HepG2 (cell line): Measurements from ENCODE around the gene ZBTB14. TPM values are rescaled to one million over a fixed set of nuclear protein-coding genes. Genes with fewer than 3 reads are reported as not detected.

Experiments used
- CREB1 ChIP-seq, 2 experiments: fragments of 450-650 bp in 1 of 2; IDR thresholded peaks; 2 replicates each; pipeline ENCODE4 v1.6.1; 2016 to 2017; ENCODE audit warnings: control low read depth in 1 of 2, mild to moderate bottlenecking in 1 of 2, missing compliant biosample characterization in 1 of 2, missing genetic modification characterization in 1 of 2
- GPN1 ChIP-seq: sonication (generic); formaldehyde crosslinking; IDR thresholded peaks from 2 replicates; pipeline ENCODE4 v1.5.1; 2020; ENCODE audit warnings: missing genetic modification reagents, borderline replicate concordance
- IRX3 ChIP-seq: sonication (generic); formaldehyde crosslinking; IDR thresholded peaks from 2 replicates; pipeline ENCODE4 v1.8.1; 2023; ENCODE audit warnings: mild to moderate bottlenecking, low read depth, missing genetic modification reagents, borderline replicate concordance
- JUN ChIP-seq: sonication (generic); formaldehyde crosslinking; IDR thresholded peaks from 2 replicates; pipeline ENCODE4 v1.4.0; 2020; ENCODE audit warnings: mild to moderate bottlenecking, missing genetic modification reagents
- NFKBIZ ChIP-seq: IDR thresholded peaks from 2 replicates; pipeline ENCODE4 v1.6.1; 2018; ENCODE audit warnings: missing genetic modification reagents, missing compliant biosample characterization
- NR1H2 ChIP-seq: sonication (generic); formaldehyde crosslinking; IDR thresholded peaks from 2 replicates; pipeline ENCODE4 v1.8.1; 2022; ENCODE audit warnings: low read depth, missing genetic modification reagents, borderline replicate concordance
- RELA ChIP-seq: sonication (generic); formaldehyde crosslinking; IDR thresholded peaks from 2 replicates; pipeline ENCODE4 v1.4.0; 2020; ENCODE audit warnings: missing genetic modification reagents
- RFXANK ChIP-seq: IDR thresholded peaks from 2 replicates; pipeline ENCODE4 v1.6.1; 2016
- SIX4 ChIP-seq: sonication (generic); formaldehyde crosslinking; IDR thresholded peaks from 2 replicates; pipeline ENCODE4 v1.4.0; 2020; ENCODE audit warnings: missing genetic modification reagents
- SKI ChIP-seq: fragments of 450-650 bp; IDR thresholded peaks from one replicate; pipeline ENCODE4 v1.6.1; 2018; ENCODE audit warnings: mild to moderate bottlenecking; ENCODE audit not compliant: partially characterized antibody
- SMARCE1 ChIP-seq: fragments of 450-650 bp; IDR thresholded peaks from 2 replicates; pipeline ENCODE4 v1.6.1; 2017; ENCODE audit warnings: borderline replicate concordance
- ZBTB1 ChIP-seq: sonication (generic); formaldehyde crosslinking; IDR thresholded peaks from 2 replicates; pipeline ENCODE4 v1.4.0; 2020; ENCODE audit warnings: missing genetic modification reagents, borderline replicate concordance
- ZNF180 ChIP-seq: sonication (generic); formaldehyde crosslinking; IDR thresholded peaks from 2 replicates; pipeline ENCODE4 v1.4.0; 2020; ENCODE audit warnings: low read depth, missing genetic modification reagents, borderline replicate concordance
- ZNF20 ChIP-seq: sonication (generic); formaldehyde crosslinking; IDR thresholded peaks from 2 replicates; pipeline ENCODE4 v1.4.0; 2020; ENCODE audit warnings: mild to moderate bottlenecking, moderate library complexity, missing genetic modification reagents
- ZNF501 ChIP-seq: sonication (generic); formaldehyde crosslinking; IDR thresholded peaks from 2 replicates; pipeline ENCODE4 v1.5.1; 2020; ENCODE audit warnings: mild to moderate bottlenecking, moderate library complexity, missing genetic modification reagents
- ZNF660 ChIP-seq: sonication (generic); formaldehyde crosslinking; IDR thresholded peaks from 2 replicates; pipeline ENCODE4 v1.5.1; 2020; ENCODE audit warnings: mild to moderate bottlenecking, low read depth, missing genetic modification reagents, borderline replicate concordance
- ZNF776 ChIP-seq: sonication (generic); formaldehyde crosslinking; IDR thresholded peaks from 2 replicates; pipeline ENCODE4 v1.4.0; 2020; ENCODE audit warnings: mild to moderate bottlenecking, missing genetic modification reagents
- polyA plus RNA-seq, 8 experiments: library from polyadenylated mRNA; depleted of rRNA in 3 of 8; stranded (reverse) in 7 of 8; unstranded in 1 of 8; fragments of >200 nt; fragmentation: Illumina TruSeq in 4 of 8; extraction: Trizol in 4 of 8; gene quantifications; 2 replicates each; pipeline versions ENCODE4 v1.2.1 to v1.2.3, GENCODE V29; 2011 to 2016; ENCODE audit warnings: low read depth in 4 of 8, missing spikeins in 1 of 8, mixed read lengths in 1 of 8; ENCODE audit not compliant: insufficient read depth in 1 of 8
- total RNA-seq, 5 experiments: library from RNA; depleted of rRNA; stranded (reverse); fragments of >200 nt; fragmentation: Illumina TruSeq; extraction: Trizol; gene quantifications; 2 replicates each; pipeline ENCODE4 v1.2.3, GENCODE V29; 2016; ENCODE audit warnings: low read depth in 1 of 5
- TF ChIP-seq, protein P1 (sequence below): sonication (generic); formaldehyde crosslinking; IDR thresholded peaks from 2 replicates; pipeline ENCODE4 v1.8.1; 2023; ENCODE audit warnings: mild to moderate bottlenecking, missing genetic modification reagents, borderline replicate concordance
- TF ChIP-seq, protein P2 (sequence below): sonication (generic); formaldehyde crosslinking; IDR thresholded peaks from 2 replicates; pipeline ENCODE4 v1.8.1; 2023; ENCODE audit warnings: mild to moderate bottlenecking, moderate library complexity, missing genetic modification reagents
- TF ChIP-seq, protein P3 (sequence below): IDR thresholded peaks from 2 replicates; pipeline ENCODE4 v1.6.1; 2016
- TF ChIP-seq, protein P4 (sequence below): sonication (generic); formaldehyde crosslinking; IDR thresholded peaks from 2 replicates; pipeline ENCODE4 v1.5.0; 2020; ENCODE audit warnings: mild to moderate bottlenecking, missing genetic modification reagents, moderate library complexity
- TF ChIP-seq, protein P5 (sequence below), 2 experiments: IDR thresholded peaks; 2 replicates each; pipeline ENCODE4 v1.6.1; 2011 to 2012; ENCODE audit warnings: low read length in 2 of 2, borderline replicate concordance in 1 of 2, low read depth in 1 of 2, mild to moderate bottlenecking in 1 of 2, moderate library complexity in 1 of 2

Gene ZBTB14
- total and polyA plus RNA-seq, 2 of the 13 experiments (the other 11 are each of a cell fraction or from before 2014, with no cell fraction given) = 8.0 to 14.4 TPM

DNA sequence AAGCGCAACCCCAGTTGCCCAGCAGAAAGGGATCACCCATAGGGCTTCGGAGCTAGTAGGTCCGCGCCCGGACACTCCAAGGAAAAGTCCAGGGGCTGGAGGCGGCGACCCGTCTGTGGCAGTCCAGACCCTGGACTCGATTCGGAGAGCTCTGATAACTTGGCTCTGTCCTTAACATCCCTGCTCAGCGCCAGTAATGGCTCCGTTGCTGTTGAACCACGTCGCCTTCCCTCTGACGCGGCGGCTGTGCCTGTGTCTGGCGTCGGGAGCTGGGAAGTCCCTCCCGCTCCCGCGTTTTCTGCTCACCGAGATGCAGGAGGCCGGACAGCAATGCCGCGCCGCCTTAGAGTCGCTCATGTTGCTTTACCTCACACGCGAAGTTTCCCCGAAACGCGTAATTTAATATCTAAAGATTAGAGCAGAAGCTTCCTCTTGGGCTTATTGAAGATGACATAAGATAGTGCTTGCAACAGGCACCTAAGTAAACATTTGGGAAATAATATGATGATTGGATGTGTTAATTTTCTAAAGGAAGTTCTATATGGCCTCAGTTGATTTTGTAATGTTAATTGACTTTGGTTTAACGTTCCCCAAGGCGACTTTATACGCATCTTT is 1.3 kb upstream of the ZBTB14 start (continued):
- TF ChIP-seq SMARCE1 (no peak), ZNF776 (CRISPR knock-in tag) (no peak), ZNF180 (CRISPR knock-in tag) (no peak), SKI (no peak), ZNF20 (CRISPR knock-in tag) (no peak), GPN1 (CRISPR knock-in tag) (no peak), CREB1 (IDR thresholded peaks at IDR 0.05) (peak; percentile 64), CREB1 (CRISPR knock-in tag; IDR thresholded peaks at IDR 0.05) (peak; percentile 58; the same call in 1 of the 2 replicates), SIX4 (no peak), ZNF660 (CRISPR knock-in tag) (no peak), IRX3 (CRISPR knock-in tag) (no peak), JUN (no peak), NFKBIZ (no peak), ZNF501 (CRISPR knock-in tag) (no peak), NR1H2 (CRISPR knock-in tag) (no peak), ZBTB1 (CRISPR knock-in tag) (no peak), RELA (CRISPR knock-in tag) (no peak), RFXANK (CRISPR knock-in tag) (no peak)
- TF ChIP-seq, protein P1, sequence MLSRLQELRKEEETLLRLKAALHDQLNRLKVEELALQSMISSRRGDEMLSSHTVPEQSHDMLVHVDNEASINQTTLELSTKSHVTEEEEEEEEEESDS (CRISPR knock-in tag) = no peak
- TF ChIP-seq, protein P2, sequence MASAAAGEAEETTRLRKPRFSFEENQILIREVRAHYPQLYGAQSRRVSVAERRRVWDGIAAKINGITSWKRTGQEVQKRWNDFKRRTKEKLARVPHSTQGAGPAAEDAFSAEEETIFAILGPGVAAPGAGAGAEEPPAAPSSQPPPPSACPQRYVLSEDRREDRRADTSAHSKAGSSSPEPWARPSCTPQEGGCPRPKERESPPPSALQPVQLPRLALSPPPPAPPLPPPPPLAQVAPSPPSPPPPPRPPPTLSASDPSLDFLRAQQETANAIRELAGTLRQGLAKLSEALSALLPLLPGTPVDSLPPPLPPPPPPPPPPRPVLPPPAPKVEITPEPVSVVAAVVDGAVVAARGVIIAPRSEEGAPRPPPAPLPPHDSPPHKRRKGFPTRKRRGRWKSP (CRISPR knock-in tag) = no peak
- TF ChIP-seq, protein P3, sequence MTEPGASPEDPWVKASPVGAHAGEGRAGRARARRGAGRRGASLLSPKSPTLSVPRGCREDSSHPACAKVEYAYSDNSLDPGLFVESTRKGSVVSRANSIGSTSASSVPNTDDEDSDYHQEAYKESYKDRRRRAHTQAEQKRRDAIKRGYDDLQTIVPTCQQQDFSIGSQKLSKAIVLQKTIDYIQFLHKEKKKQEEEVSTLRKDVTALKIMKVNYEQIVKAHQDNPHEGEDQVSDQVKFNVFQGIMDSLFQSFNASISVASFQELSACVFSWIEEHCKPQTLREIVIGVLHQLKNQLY (CRISPR knock-in tag) = no peak
- TF ChIP-seq, protein P4, sequence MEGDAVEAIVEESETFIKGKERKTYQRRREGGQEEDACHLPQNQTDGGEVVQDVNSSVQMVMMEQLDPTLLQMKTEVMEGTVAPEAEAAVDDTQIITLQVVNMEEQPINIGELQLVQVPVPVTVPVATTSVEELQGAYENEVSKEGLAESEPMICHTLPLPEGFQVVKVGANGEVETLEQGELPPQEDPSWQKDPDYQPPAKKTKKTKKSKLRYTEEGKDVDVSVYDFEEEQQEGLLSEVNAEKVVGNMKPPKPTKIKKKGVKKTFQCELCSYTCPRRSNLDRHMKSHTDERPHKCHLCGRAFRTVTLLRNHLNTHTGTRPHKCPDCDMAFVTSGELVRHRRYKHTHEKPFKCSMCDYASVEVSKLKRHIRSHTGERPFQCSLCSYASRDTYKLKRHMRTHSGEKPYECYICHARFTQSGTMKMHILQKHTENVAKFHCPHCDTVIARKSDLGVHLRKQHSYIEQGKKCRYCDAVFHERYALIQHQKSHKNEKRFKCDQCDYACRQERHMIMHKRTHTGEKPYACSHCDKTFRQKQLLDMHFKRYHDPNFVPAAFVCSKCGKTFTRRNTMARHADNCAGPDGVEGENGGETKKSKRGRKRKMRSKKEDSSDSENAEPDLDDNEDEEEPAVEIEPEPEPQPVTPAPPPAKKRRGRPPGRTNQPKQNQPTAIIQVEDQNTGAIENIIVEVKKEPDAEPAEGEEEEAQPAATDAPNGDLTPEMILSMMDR (CRISPR knock-in tag) = no peak
- TF ChIP-seq, protein P5, sequence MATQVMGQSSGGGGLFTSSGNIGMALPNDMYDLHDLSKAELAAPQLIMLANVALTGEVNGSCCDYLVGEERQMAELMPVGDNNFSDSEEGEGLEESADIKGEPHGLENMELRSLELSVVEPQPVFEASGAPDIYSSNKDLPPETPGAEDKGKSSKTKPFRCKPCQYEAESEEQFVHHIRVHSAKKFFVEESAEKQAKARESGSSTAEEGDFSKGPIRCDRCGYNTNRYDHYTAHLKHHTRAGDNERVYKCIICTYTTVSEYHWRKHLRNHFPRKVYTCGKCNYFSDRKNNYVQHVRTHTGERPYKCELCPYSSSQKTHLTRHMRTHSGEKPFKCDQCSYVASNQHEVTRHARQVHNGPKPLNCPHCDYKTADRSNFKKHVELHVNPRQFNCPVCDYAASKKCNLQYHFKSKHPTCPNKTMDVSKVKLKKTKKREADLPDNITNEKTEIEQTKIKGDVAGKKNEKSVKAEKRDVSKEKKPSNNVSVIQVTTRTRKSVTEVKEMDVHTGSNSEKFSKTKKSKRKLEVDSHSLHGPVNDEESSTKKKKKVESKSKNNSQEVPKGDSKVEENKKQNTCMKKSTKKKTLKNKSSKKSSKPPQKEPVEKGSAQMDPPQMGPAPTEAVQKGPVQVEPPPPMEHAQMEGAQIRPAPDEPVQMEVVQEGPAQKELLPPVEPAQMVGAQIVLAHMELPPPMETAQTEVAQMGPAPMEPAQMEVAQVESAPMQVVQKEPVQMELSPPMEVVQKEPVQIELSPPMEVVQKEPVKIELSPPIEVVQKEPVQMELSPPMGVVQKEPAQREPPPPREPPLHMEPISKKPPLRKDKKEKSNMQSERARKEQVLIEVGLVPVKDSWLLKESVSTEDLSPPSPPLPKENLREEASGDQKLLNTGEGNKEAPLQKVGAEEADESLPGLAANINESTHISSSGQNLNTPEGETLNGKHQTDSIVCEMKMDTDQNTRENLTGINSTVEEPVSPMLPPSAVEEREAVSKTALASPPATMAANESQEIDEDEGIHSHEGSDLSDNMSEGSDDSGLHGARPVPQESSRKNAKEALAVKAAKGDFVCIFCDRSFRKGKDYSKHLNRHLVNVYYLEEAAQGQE (IDR thresholded peaks at IDR 0.05; ENCODE audit: borderline replicate concordance in 1 of 2, low read depth in 1 of 2, low read length in 2 of 2) = no peak
